ENCODE results near the gene CFAP77.
"Not testable (repeated sequence)": the region's sequence is repeated elsewhere in the genome, so short reads cannot be mapped to it uniquely, and the experiment has no call there.

CFAP77 gene

DNA sequence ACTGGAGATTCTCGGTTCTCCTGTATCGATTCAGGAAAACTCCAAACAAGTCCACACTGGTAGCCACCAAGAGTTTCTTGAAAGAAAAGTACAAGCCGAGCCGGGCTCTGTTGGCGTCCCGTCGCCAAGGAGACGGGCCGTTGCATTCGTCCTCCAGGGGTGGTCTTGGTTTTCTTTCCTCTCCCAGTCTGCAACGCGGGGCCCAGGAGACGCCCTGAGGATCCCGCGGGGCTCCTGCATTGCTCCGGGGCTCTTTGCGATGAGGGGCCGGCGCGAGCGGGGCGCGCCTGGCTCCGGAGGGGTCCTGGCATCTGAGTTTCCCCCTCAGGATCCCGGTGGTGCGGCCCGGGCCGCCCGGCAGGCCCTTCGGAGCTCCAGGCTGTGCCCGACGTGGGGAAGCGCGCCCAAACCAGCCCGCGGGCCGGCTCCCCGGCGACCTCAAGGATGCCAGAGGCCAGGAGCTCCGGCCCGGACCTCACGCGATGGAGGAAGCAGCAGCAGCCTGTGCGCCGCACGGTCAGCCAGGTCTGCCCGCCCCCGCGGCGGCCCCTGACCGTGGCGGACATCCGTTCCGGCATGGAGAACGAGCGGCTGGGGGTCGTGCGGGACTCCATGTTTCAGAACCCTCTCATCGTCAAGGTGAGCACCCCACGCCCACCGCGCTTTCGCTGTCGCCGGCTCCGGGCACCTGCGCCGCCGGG lies at the start of gene CFAP77:
Gene CFAP77 (plus strand): TSS at position 384 of the 701 bp plus-strand sequence. CDS start 61 bp downstream, at position 445.
- DNase-seq (ENCODE audit: low spot score) = peak; percentile 89

DNA sequence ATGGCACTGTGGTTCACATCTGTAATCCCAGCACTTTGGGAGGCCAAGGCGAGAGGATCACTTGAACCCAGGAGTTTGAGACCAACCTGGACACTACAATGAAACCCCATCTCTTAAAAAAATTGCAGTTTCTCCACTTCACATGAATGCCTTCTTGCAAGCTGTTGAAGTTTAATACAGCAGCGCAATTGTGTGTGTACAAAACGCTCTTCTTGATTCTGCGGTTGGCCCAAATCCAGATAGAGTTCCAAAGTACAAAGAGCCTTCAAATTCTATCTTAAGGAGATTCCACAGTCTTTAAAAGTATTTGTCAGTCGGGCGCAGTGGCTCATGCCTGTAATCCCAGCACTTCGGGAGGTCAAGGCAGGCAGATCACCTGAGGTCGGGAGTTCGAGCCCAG lies 45.9 kb upstream of the CFAP77 start:
- no peak for DNase-seq (ENCODE audit: low spot score)

DNA sequence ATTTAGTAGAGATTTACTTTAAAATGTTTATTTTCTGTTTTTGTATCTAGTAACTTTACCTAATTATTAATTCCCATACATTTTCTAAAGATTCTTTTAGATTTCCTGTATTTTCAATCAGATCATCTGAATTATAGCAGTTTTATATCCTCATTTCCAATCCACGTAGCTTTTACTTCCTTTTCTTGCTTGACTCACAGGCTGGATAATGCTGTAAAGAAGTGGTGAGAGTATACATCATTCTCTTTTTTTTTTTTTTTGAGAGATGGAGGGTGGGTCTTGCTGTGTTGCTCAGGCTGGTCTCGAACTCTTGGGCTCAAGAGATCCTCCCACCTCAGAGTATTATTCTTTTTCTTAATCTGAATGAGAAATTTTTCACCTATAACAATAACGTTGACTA lies 44.0 kb upstream of the CFAP77 start:
- no peak for DNase-seq (ENCODE audit: low spot score)

DNA sequence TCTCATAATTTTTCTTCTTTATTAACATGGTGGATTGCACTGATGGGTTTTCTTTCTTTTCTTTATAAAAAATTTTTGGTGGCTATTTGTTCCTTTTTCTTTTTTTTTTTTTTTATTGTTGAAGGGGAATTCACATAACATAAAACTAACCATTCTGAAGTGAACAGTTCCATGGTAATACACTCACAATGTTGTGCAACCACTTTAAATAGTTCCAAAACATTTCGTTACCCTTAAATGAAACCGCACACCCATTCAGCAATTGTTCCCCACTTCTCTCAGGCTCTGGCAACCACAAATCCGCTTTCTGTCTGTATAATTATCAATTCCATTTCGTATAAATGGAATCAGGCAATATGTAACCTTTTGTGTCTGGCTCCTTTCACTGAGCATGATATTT lies 43.5 kb upstream of the CFAP77 start:
- no peak for DNase-seq (ENCODE audit: low spot score)

DNA sequence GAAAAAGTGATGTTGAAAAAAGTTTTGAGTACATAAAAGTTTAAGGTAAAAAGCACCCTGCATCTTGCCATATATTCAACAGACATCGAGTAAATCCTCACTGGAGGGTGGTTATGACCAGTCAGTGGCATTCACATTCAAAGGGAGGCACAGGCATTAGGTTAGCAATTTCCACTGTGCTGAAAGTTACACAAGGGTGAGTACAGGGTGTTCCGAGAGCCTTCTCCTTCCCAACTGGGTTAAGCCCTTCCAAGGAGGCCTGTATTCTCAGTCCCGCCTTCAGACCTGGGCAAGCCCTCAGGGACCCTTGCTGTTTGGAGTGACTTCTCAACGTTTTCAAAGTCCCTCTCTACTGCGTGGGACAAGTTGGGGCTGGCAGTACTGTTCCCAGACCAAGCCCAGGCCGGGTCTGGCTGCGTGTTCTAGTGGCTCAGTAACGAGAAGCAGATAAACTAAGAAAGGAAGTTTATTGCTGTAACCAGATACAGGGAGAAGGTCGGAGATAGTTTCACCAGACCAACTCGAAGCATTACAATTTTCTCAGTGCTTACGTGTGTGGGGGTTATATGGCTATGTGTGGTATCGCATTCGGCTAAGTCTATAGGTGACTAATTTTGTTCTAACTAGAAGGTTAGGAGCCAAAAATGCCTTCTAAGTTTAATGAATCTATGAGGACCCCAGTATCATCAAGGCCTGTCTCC lies 42.2 kb upstream of the CFAP77 start:
- DNase-seq (ENCODE audit: low spot score) = no peak

DNA sequence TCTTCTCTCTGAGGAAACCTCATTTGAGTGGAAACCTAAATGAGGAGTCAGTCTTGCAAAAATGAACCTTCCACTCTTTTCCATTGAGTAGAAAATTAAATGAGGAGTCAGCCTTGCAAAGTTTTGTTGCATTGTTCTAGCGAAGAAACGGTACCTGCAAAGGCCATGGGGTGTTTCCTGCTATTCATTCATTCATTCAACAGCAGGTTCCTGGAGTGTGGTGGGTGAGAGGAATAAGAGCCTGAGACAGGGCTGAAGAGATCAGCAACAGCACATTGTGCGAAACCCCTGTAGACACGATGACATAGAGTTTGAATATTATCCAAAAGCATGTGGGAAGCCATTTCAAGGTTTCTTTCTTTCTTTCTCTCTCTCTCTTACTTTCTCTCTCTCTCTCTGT lies 40.6 kb upstream of the CFAP77 start:
- no peak for DNase-seq (ENCODE audit: low spot score)

DNA sequence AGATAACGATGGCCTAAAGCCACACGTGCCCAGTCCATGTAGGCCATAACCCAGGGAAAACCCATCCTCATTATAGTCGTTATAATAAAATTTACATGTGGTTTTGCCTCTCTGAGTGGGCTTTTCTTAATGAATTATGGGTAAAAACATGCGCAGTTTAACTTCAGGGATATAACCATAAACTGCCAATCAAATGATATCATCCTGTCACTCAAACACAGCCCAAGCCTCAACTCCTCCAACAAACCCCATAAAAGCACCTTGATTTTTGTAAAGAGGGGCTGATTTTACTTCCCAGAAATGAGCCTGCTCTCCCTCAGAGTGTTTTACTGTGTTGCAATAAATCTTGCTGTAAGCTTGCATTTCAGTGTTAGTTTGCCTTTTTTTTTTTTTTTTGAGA lies 39.4 kb upstream of the CFAP77 start:
- DNase-seq (ENCODE audit: low spot score) = no peak

DNA sequence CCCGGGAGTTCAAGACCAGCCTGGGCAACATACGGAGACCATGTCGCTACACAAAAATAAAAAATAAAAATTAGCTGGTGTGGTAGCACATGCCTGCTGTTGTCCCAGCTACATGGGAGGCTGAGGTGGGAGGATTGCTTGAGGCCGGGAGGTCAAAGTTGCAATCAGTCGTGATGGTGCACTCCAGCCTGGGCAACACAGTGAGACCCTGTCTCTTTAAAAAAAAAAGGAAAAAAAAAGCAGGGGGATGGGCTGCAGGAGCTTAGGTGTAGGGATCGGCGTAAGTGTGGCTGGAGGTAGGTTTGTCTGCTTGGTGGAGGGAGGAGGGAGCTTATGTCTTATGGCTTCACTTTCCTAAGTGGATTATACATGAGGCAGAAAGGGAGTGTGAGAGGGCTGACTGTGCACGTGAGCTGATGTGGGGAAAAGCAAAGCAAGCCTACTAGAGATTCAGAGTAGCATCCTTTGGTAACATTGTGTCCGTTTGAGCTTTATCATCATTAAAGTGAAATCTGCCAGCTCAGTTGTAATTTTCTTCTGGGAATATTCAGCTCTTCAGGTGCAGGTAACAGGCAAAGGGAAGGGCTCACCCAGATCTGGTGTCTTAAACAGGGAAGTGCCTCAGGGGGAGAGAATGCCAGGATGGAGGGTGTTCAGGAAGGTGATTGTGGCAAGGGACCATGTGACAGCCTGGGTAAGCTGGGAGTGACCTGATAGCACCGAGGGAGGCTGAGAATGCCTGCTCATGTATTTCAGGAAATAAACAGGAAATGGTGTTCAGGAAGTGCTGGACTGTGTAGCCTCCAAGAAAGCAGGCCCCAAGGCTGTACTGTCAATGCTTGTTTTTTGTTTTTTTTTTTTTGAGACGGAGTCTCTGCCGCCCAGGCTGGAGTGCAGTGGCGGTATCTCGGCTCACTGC lies 37.6 kb upstream of the CFAP77 start:
- no peak for DNase-seq (ENCODE audit: low spot score)

DNA sequence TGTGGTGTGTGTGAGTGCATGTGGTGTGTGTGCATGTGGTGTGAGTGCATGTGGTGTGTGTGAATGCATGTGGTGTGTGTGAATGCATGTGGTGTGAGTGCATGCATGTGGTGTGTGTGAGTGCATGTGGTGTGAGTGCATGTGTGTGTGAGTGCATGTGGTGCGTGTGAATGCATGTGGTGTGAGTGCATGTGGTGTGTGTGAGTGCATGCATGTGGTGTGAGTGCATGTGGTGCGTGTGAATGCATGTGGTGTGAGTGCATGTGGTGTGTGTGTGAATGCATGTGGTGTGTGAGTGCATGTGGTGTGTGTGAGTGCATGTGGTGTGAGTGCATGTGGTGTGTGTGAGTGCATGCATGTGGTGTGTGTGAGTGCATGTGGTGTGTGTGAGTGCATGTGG lies 32.2 kb upstream of the CFAP77 start:
- DNase-seq (ENCODE audit: low spot score) = not testable (repeated sequence)

DNA sequence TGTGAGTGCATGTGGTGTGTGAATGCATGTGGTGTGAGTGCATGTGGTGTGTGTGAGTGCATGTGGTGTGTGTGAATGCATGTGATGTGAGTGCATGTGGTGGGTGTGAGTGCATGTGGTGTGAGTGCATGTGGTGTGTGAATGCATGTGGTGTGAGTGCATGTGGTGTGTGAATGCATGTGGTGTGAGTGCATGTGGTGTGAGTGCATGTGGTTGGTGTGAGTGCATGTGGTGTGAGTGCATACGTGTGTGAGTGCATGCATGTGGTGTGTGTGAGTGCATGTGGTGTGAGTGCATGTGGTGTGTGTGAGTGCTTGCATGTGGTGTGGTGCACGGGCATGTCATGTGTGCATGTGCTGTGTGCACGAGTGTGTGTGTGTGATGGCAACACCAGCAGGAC lies 31.6 kb upstream of the CFAP77 start:
- not testable (repeated sequence) for DNase-seq (ENCODE audit: low spot score)

DNA sequence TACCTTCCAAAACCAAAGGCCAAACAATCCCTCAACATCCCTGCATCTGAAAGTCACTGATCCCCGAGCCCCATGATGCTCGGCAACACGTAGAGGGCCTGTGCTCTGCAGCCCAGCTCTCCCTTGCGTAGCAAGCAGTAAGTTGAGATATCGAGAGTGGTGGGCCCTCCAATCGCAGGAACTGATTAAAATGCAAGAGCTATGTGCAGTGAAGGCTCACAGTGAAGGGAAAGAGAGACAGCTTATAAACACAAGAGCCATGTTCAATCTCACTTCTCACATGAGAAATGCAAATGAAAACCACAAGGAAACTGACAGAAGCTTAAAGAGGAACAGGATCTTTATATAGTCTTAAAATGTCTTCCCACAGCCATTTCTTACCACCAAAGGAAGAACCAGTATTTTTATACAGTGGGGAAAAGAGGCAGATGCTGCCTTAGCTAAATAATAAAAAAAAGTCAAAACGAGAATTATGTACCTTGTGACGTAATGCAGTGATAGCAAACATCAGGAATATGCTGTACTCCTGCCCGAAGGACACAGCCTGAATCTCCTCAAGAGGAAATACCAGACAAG lies 28.0 kb upstream of the CFAP77 start:
- DNase-seq (ENCODE audit: low spot score) = no peak

DNA sequence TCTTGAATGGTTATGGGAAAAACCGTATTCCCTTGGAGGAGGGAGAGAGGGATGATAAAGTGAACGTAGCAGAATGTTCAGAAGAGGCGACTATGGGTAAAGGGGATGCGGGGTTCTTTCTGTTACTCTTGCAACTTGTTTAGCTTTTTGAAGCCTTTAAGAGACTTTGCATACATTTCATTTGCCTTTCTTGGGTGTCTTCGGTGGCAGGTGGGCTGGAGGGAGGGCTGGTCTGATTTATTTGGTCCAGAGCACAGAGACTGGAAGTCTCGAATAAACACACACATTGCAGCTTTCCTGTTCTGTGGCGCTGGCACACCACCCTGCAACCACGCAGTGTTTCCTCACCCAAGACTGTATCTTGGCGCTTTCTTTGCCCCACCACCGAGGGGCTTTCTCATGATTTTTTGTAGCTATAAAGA lies 26.5 kb upstream of the CFAP77 start:
- DNase-seq (ENCODE audit: low spot score) = no peak

DNA sequence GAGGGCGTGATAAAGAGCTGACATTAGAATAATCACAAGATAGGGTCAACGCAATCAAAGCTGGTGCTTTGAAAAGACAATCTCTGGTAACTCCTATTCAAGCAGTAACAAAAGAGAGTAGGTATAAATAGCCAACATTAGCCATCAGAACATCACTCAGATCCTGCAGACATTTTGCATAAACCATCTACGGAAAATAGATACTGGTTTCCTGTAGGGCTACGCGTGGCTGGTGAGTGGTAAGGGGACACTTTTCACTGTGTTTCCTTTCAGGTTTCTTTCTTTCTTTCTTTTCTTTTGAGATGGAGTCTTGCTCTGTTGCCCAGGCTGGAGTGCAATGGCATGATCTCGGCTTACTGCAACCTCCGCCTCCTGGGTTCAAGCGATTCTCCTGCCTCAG lies 25.6 kb upstream of the CFAP77 start:
- no peak for DNase-seq (ENCODE audit: low spot score)

DNA sequence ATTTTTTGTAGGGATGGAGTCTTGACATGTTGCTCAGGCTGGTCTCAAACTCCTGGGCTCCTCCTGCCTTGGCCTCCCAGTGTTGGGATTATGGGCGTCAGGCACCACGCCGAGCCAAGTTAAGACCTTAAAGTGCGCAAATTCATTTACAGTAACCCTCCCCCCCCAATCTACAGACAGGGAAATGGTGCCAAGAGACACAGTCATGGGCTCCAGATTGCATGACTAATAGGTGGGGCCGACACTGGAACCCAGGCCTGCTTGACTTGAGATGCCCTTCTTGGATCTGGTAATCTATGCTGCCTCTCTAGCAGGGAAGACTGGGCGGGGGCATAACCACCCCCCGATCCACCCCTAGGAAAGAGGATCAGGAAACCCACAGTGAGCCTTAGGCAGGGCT lies 22.9 kb upstream of the CFAP77 start:
- DNase-seq (ENCODE audit: low spot score) = no peak

DNA sequence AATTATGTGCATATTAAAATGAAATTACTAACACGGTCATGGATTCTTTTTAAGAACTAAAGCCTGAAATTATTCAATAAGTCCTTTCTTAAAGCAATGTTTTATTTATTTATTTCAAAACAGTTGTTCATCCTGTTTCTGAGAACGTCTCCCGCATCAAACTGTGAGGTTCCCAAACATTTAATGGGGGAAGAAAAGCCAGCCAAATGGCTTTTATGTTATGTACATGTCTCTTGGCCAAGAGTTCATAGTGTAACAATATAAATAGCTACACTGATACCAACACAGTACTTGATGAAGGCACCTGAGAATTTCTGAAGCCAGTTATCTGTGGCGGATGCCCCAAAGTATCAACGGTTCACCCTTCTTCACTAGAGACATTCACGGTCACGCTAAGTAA lies 19.0 kb upstream of the CFAP77 start:
- DNase-seq (ENCODE audit: low spot score) = no peak

DNA sequence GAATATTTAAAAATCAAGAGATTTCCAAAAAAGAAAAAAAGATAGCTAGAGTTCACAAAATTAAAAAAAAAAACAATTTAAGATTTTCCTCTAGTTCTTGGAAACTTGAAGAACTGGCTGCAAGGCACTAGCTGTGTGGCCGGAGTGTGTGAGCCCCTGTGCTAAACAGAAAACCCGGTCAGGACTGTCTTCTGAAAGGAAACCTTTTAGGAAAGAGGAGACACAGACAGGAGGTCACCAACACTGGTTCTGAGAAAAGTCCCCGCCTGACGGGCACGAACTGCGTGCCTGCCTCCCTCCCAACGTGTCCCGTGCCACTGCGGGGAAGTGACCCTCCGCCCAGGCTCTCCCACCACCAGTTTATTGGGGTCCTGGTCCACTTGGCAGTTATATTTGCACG lies 18.6 kb upstream of the CFAP77 start:
- no peak for DNase-seq (ENCODE audit: low spot score)

DNA sequence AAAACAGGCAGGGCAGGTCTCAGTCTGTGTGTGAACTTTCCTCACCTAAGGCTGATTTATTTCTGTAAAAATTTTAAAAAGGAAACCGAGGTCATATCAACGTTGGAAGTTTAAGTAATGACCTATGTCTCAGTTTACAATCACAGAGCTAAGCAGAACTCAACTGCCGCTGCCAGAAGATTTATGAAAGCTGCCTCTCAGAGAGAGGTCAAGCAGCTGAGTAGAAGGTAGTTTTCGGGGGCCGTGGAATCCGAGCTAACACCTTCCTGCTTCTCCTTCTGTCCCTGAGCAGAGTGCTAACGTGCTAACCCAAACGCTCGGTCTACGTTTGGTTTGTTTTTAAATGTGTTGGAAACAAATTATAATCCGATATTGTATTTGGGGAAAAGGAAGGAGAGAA lies 14.5 kb upstream of the CFAP77 start:
- DNase-seq (ENCODE audit: low spot score) = no peak

DNA sequence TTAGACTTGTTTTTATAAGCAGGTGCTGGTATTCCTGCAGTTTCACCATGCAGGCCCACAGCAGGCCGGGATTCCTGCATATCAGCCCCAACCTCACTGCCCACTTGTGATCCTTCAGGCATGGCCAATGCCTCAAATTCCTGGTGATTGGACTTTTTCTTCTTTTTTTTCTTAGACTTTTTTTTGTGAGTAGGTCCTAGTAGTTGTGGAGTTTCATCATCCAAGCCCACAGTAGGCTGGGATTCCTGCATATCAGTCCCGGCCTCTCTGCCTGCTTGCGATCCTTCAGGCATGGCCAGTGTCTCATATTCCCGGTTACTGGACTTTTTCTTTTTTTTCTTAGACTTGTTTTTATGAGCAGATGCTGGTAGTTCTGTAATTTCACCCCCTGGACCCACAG lies 8.2 kb upstream of the CFAP77 start:
- no peak for DNase-seq (ENCODE audit: low spot score)

DNA sequence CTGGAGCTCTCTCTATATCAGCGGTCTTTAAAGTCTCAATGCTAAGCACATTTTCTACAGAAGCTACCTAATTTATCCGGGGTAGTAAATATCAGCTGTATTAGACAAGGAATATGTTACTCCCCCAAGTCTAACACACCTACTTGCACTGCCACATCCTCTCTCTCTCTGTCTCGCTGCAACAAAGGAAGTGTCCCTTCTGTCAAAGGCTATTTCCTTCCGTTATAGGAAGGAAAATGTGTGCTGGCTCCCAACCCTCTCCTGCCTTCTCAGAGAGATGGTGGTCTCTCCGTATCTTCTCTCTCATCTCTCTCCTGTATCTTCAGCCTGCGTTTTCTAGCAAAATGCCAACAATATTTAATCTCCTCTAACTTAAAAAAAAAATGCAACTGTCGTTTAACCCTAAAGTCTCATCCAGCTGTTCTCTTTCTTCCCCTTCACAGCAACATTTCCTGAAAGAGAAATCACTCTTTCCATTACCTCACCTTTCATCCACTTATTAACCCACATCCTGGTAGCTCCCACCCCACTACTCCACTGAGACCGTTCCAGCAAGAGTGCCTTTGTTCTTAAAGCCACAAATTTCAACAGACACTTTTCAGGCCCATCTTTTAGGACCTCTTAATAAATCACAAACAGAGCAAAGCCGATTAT lies 5.7 kb upstream of the CFAP77 start:
- DNase-seq (ENCODE audit: low spot score) = no peak

DNA sequence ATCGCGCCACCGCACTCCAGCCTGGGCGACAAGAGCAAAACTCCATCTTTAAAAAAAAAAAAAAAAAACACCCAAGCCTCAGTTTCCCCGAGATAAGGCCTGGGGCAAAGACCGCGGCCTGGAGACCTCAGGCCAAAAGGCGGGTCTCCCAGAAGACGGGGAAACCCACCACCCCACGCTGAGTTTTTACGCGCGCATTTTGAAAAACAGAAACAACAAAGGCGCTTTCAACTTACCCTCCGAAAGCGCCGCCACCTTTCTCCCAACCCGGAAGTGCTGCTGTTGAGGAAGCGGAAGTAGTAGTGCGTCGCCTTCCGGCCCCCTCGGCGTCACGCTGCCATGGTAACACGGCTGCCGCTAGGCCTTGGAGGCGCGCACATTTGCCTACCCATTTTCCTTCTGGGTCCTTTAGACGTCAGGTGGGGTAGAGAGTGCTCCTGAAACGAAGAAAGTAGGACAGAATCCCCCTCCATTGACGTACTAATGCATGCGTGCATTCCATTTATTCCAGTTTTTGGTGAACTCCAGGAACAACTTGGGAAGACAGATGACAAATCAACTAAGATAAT lies 3.4 kb upstream of the CFAP77 start, which contains the start of gene TTF1:
Gene TTF1 (minus strand): TSS at position 287 of the 569 bp plus-strand sequence. CDS start 4,019 bp downstream, outside the sequence.
- peak; percentile 98 for DNase-seq (ENCODE audit: low spot score)

DNA sequence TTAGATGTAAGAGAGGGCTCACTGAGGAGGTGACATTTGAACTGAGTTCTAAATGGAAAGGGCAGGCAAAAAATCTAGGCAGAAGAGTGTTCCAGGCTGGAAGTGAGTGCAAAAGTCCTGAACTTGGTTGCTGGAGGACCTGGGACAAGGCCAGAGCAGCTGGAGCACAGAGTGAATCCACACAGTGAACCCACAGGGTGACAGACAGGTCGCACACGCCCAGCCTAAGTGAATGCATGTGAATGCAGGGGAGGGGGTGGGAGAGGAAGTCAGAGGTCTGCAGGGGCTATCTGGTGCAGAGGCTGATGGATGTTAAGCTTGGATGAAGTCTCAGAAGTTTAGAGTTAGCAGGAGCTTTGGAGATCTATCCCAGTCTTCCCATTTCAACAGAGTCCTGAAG lies 2.8 kb upstream of the CFAP77 start:
- DNase-seq (ENCODE audit: low spot score) = no peak

All from GM03348 (cell line).